WTC11 (cell line): ENCODE data around the gene KCNIP3. TPM values are rescaled to one million over a fixed set of nuclear protein-coding genes. Genes with fewer than 3 reads are reported as not detected.
A peak's percentile ranks its signal among the peaks of the same experiment; 100 is the strongest.

ENCODE experiments used
- ATAC-seq: fragments of 200-7000 bp; cut with Tn5 transposase; 2 replicates; pipeline ENCODE4 v1.10.0; 2021; ENCODE audit warnings: mild to moderate bottlenecking, moderate library complexity
- CTCF ChIA-PET: fragments of 300-600 bp; sonication (Branson Sonifier 250); formaldehyde crosslinking; loops from one replicate; lab custom pipeline; 2021; ENCODE audit warnings: antibody characterized with exemption; lab: Charles Lee
- POLR2A ChIA-PET: fragments of 350-600 bp; sonication (Branson Sonifier 250); formaldehyde crosslinking; loops from one replicate; lab custom pipeline; 2021; ENCODE audit warnings: antibody characterized with exemption; lab: Charles Lee
- DNase-seq: peaks from one replicate; pipeline ENCODE4 v3.0.0; 2021; ENCODE audit warnings: low spot score
- H3K27ac Mint-ChIP-seq: 2 replicates; pipeline ENCODE4 v1.8.0; 2021; ENCODE audit warnings: mixed read lengths
- H3K27me3 Mint-ChIP-seq: 2 replicates; pipeline ENCODE4 v1.8.0; 2021; ENCODE audit warnings: low read depth, mild to moderate bottlenecking, moderate library complexity, mixed read lengths
- H3K36me3 Mint-ChIP-seq: 2 replicates; pipeline ENCODE4 v1.8.0; 2021; ENCODE audit warnings: mixed read lengths
- H3K4me1 Mint-ChIP-seq: 2 replicates; pipeline ENCODE4 v1.8.0; 2022; ENCODE audit warnings: mixed read lengths
- H3K4me3 Mint-ChIP-seq: 2 replicates; pipeline ENCODE4 v1.8.0; 2021; ENCODE audit warnings: mild to moderate bottlenecking, moderate library complexity, mixed read lengths
- H3K9me3 Mint-ChIP-seq: 2 replicates; pipeline ENCODE4 v1.8.0; 2021; ENCODE audit warnings: mixed read lengths
- ARID4B ChIP-seq: sonication (generic); formaldehyde crosslinking; IDR thresholded peaks from 2 replicates; pipeline ENCODE4 v1.8.0; 2023; ENCODE audit warnings: missing genetic modification reagents, mild to moderate bottlenecking, borderline replicate concordance
- ATF6 ChIP-seq: sonication (generic); formaldehyde crosslinking; IDR thresholded peaks from 2 replicates; pipeline ENCODE4 v1.8.1; 2023; ENCODE audit warnings: mild to moderate bottlenecking, missing genetic modification reagents
- CREB1 ChIP-seq: sonication (generic); formaldehyde crosslinking; IDR thresholded peaks from 2 replicates; pipeline ENCODE4 v1.8.0; 2023; ENCODE audit warnings: mild to moderate bottlenecking, missing genetic modification reagents
- ELF4 ChIP-seq: sonication (generic); formaldehyde crosslinking; IDR thresholded peaks from 2 replicates; pipeline ENCODE4 v1.8.1; 2022; ENCODE audit warnings: low read depth, mild to moderate bottlenecking, moderate library complexity, missing genetic modification reagents
- EMX1 ChIP-seq: fragments of 250-450 bp; sonication (Bioruptor Pico); IDR thresholded peaks from 2 replicates; pipeline ENCODE4 v1.8.0; 2021; ENCODE audit warnings: mild to moderate bottlenecking
- ETV6 ChIP-seq: sonication (generic); formaldehyde crosslinking; IDR thresholded peaks from 2 replicates; pipeline ENCODE4 v1.8.1; 2022; ENCODE audit warnings: mild to moderate bottlenecking, missing genetic modification reagents
- GABPB1 ChIP-seq: sonication (generic); formaldehyde crosslinking; IDR thresholded peaks from 2 replicates; pipeline ENCODE4 v1.8.1; 2023; ENCODE audit warnings: mild to moderate bottlenecking, missing genetic modification reagents
- HMGA2 ChIP-seq: fragments of 250-450 bp; sonication (Bioruptor Pico); IDR thresholded peaks from 2 replicates; pipeline ENCODE4 v1.4.0; 2021; ENCODE audit warnings: mild to moderate bottlenecking, moderate library complexity
- IRF2 ChIP-seq: sonication (generic); formaldehyde crosslinking; IDR thresholded peaks from 2 replicates; pipeline ENCODE4 v1.8.0; 2022; ENCODE audit warnings: low read depth, missing genetic modification reagents, borderline replicate concordance
- MXD4 ChIP-seq: fragments of 250-450 bp; sonication (Bioruptor Pico); IDR thresholded peaks from 2 replicates; pipeline ENCODE4 v1.8.0; 2021; ENCODE audit warnings: mild to moderate bottlenecking, moderate library complexity, borderline replicate concordance
- MYBL2 ChIP-seq: sonication (generic); formaldehyde crosslinking; IDR thresholded peaks from 2 replicates; pipeline ENCODE4 v1.8.1; 2023; ENCODE audit warnings: mild to moderate bottlenecking, moderate library complexity, missing genetic modification reagents
- NFATC4 ChIP-seq: fragments of 250-450 bp; sonication (Bioruptor Pico); IDR thresholded peaks from 2 replicates; pipeline ENCODE4 v1.9.0; 2021; ENCODE audit warnings: mild to moderate bottlenecking
- NFE2L1 ChIP-seq: sonication (generic); formaldehyde crosslinking; IDR thresholded peaks from 2 replicates; pipeline ENCODE4 v1.8.1; 2023; ENCODE audit warnings: missing genetic modification reagents
- PRRX2 ChIP-seq: fragments of 250-450 bp; sonication (Bioruptor Pico); IDR thresholded peaks from 2 replicates; pipeline ENCODE4 v1.8.0; 2021; ENCODE audit warnings: mild to moderate bottlenecking
- RELA ChIP-seq: sonication (generic); formaldehyde crosslinking; IDR thresholded peaks from 2 replicates; pipeline ENCODE4 v1.8.1; 2022; ENCODE audit warnings: missing genetic modification reagents, mild to moderate bottlenecking, borderline replicate concordance
- ZBTB21 ChIP-seq: sonication (generic); formaldehyde crosslinking; IDR thresholded peaks from 2 replicates; pipeline ENCODE4 v1.8.1; 2023; ENCODE audit warnings: mild to moderate bottlenecking, missing genetic modification reagents, borderline replicate concordance
- ZBTB43 ChIP-seq: sonication (generic); formaldehyde crosslinking; IDR thresholded peaks from 2 replicates; pipeline ENCODE4 v1.8.1; 2023; ENCODE audit warnings: mild to moderate bottlenecking, missing genetic modification reagents
- ZNF121 ChIP-seq: sonication (generic); formaldehyde crosslinking; IDR thresholded peaks from 2 replicates; pipeline ENCODE4 v1.8.0; 2023; ENCODE audit warnings: missing genetic modification reagents
- ZNF425 ChIP-seq: fragments of 250-450 bp; sonication (Bioruptor Pico); conservative IDR thresholded peaks from 2 replicates; pipeline ENCODE4 v1.9.0; 2021; ENCODE audit warnings: mild to moderate bottlenecking
- total RNA-seq: library from RNA; stranded (reverse); gene quantifications from 3 replicates; pipeline ENCODE4 v1.2.3, GENCODE V29; 2021

Gene KCNIP3
- total RNA-seq, 1 experiment from 2014 or later: 2.1 TPM

GRCh38 chr2:95344215-95344583 lies 47.1 kb downstream of the KCNIP3 start (continued):
- TF ChIP-seq ZNF425 (CRISPR knock-in tag) (no peak), PRRX2 (CRISPR knock-in tag) (no peak), ATF6 (CRISPR knock-in tag) (no peak), IRF2 (CRISPR knock-in tag) (no peak), NFE2L1 (CRISPR knock-in tag) (no peak), GABPB1 (CRISPR knock-in tag) (no peak)

GRCh38 chr2:95344656-95345055 lies 47.5 kb downstream of the KCNIP3 start:
- Mint-ChIP-seq H3K9me3 (no peaks in the 10 kb centered on the region), H3K27me3 (peaks cover 67% of the 10 kb centered on the region), H3K36me3 (no peaks in the 10 kb centered on the region), H3K4me3 (peak overlapping the region; percentile 41; the same call in 1 of the 2 replicates), H3K27ac (no peak overlapping the region), H3K4me1 (no peaks in the 10 kb centered on the region)
- POLR2A ChIA-PET: no interaction called here
- no peak for DNase-seq
- TF ChIP-seq MXD4 (CRISPR knock-in tag) (no peak), MYBL2 (CRISPR knock-in tag) (no peak), HMGA2 (CRISPR knock-in tag) (no peak), NFE2L1 (CRISPR knock-in tag) (no peak), ZNF121 (CRISPR knock-in tag) (no peak), ETV6 (CRISPR knock-in tag) (no peak), CREB1 (CRISPR knock-in tag) (no peak), RELA (no peak), ZBTB21 (CRISPR knock-in tag) (no peak), NFATC4 (CRISPR knock-in tag) (no peak), ZBTB43 (no peak), ELF4 (CRISPR knock-in tag) (no peak), EMX1 (CRISPR knock-in tag) (no peak), ARID4B (no peak), PRRX2 (CRISPR knock-in tag) (no peak)
- CTCF ChIA-PET: interaction anchor here (0.7 to 2.3 kb wide), 21 partner anchors 10 to 678 kb away, joined by 3 to 47 read pairs (median 5); partner anchors contain the start of genes KCNIP3, MRPS5 and PROM2
- no peak for ATAC-seq
